GM20000 (cell line): ENCODE measurements around the gene TRAF3.

Experiments used
- DNase-seq: peaks from one replicate; pipeline ENCODE4 v3.0.0; 2012; ENCODE audit warnings: low spot score
- CTCF ChIP-seq: IDR thresholded peaks from 2 replicates; pipeline ENCODE4 v1.5.1; 2012; ENCODE audit warnings: mild to moderate bottlenecking, control low read depth; ENCODE audit errors: extremely low read depth, missing control alignments

TRAF3 gene

GRCh38 chr14:102913341-102914211 lies 136.3 kb downstream of the TRAF3 start:
- TF ChIP-seq CTCF: no peak
- DNase-seq: peak; percentile 24

GRCh38 chr14:102914474-102915291 lies 137.4 kb downstream of the TRAF3 start:
- TF ChIP-seq CTCF: no peak
- DNase-seq: no peak

DNA sequence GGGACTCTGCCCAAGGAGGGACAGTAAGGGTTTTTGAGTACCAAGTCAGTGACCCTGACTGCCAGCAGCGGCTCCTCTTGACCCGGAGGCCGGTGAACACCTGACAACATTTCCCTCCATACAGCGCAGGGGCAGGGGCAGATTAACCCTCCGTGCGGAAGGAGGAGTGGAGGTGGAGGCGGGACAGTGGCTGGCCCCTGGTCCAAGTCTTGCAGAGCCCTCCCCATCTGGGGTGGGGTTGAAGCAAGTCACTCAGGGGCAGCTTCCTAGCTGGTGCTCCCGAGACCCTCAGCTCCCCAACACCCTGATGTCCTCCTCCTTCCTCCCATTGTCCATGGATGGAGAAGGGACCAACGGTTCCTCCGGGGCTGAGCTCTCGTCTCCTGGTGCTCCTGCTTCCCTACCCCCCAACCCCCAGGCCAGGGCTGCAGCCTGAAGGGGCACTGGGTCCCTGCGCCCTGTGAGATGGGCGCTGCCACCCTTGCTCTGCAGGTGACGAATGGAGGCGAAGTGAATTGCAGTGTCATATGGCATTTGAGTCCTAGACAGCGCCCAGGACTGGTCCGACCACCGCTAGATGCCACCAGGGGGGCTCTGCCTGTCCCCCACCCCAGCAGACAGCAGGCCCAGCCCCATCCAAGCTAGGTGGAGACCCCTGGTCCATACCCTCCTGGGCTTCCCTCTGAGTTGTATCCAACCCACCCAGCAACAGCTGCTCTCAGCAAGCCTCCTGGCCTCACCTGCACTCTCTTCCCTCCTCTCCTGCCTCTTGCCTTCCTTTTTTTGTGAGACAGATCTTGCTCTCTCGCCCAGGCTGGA lies 138.3 kb downstream of the TRAF3 start:
- DNase-seq: no peak
- no peak for TF ChIP-seq CTCF

GRCh38 chr14:102916347-102917055 lies 139.3 kb downstream of the TRAF3 start:
- no peak for TF ChIP-seq CTCF
- no peak for DNase-seq

DNA sequence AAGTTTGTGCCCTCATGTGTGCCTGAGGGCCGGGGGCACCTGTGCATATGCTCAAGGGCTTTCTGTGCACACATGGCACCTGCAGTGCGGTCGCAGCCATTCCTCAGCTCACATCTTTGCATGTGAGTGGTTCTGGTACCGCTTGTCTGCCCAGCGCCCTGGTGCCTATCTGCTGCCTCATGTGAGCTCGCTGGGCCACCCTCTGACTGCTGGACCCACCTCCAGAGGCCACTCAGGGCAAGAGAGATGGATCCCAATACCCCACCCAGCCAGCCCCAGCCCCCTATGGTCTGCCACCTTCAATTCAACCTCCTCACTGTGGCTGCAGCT lies 139.8 kb downstream of the TRAF3 start:
- DNase-seq: no peak
- TF ChIP-seq CTCF: no peak

- peak; percentile 87 for DNase-seq
- TF ChIP-seq CTCF: peak; percentile 75
These were observed 140.4 kb downstream of the TRAF3 start for GRCh38 chr14:102917469-102918211.
